ENCODE measurements around the gene ZNF841.

DNA sequence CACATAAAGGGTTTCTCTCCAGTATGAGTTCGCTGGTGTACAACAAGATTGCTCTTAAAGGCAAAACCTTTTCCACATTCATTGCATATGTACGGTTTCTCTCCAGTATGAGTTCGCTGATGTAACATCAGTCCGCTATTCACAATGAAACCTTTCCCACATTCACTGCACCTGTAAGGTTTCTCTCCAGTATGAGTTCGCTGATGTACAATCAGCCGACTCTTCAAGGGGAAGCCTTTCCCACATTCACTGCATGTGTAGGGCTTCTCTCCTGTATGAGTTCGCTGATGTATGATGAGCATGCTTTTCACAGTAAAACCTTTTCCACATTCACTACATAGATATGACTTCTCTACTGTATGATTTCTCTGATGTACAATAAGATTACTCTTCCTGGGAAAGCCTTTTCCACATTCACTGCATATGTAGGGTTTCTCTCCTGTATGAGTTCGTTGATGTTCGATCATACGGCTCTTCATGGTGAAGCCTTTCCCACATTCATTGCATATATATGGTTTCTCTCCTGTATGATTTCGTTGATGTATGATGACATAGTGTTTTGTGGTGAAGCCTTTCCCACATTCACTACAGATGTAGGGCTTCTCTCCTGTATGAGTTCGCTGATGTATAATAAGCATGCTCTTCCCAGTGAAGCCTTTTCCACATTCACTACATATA is 61.4 kb downstream of the ZNF841 start:
- TF ChIP-seq, protein P1, sequence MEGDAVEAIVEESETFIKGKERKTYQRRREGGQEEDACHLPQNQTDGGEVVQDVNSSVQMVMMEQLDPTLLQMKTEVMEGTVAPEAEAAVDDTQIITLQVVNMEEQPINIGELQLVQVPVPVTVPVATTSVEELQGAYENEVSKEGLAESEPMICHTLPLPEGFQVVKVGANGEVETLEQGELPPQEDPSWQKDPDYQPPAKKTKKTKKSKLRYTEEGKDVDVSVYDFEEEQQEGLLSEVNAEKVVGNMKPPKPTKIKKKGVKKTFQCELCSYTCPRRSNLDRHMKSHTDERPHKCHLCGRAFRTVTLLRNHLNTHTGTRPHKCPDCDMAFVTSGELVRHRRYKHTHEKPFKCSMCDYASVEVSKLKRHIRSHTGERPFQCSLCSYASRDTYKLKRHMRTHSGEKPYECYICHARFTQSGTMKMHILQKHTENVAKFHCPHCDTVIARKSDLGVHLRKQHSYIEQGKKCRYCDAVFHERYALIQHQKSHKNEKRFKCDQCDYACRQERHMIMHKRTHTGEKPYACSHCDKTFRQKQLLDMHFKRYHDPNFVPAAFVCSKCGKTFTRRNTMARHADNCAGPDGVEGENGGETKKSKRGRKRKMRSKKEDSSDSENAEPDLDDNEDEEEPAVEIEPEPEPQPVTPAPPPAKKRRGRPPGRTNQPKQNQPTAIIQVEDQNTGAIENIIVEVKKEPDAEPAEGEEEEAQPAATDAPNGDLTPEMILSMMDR (IDR thresholded peaks at IDR 0.05; ENCODE audit: extremely low read depth in 1 of 2, insufficient read depth in 1 of 2, low read depth in 1 of 2, low read length in 2 of 2) = no peak
- TF ChIP-seq, protein P2, sequence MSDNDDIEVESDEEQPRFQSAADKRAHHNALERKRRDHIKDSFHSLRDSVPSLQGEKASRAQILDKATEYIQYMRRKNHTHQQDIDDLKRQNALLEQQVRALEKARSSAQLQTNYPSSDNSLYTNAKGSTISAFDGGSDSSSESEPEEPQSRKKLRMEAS (IDR thresholded peaks at IDR 0.05; ENCODE audit: insufficient read depth, insufficient read length) = no peak
- TF ChIP-seq MYC (IDR thresholded peaks at IDR 0.05; ENCODE audit: low read depth, low read length) (no peak), POLR2A (IDR thresholded peaks at IDR 0.05; ENCODE audit: low read depth, low read length) (no peak)
